GM23248 (cell line): ENCODE measurements around the gene CALHM2. TPM values are rescaled to one million over a fixed set of nuclear protein-coding genes. Genes with fewer than 3 reads are reported as not detected.

Source experiments
- DNase-seq: peaks from one replicate; pipeline ENCODE4 v3.0.0-alpha.2; 2015
- H2AFZ ChIP-seq: fragments of 200-600 bp; sonication (generic); 2 replicates; pipeline ENCODE4 v1.6.1; 2016; ENCODE audit warnings: antibody characterized with exemption
- H3F3A ChIP-seq: fragments of 200-600 bp; sonication (generic); 2 replicates; pipeline ENCODE4 v1.6.1; 2016; ENCODE audit warnings: mild to moderate bottlenecking, antibody characterized with exemption, mixed run types; ENCODE audit not compliant: insufficient read depth
- H3K27ac ChIP-seq: fragments of 200-600 bp; sonication (generic); 2 replicates; pipeline ENCODE4 v1.5.1; 2016; ENCODE audit warnings: mild to moderate bottlenecking
- H3K27me3 ChIP-seq: fragments of 200-600 bp; sonication (generic); replicated peaks from 2 replicates; pipeline ENCODE4 v1.6.1; 2016; ENCODE audit warnings: mild to moderate bottlenecking; ENCODE audit not compliant: insufficient read depth
- H3K36me3 ChIP-seq: fragments of 200-600 bp; sonication (generic); 2 replicates; pipeline ENCODE4 v1.6.1; 2016; ENCODE audit warnings: low read depth, mild to moderate bottlenecking
- H3K4me1 ChIP-seq: fragments of 200-600 bp; sonication (generic); 2 replicates; pipeline ENCODE4 v1.6.1; 2016; ENCODE audit warnings: mild to moderate bottlenecking; ENCODE audit not compliant: insufficient read depth
- H3K4me2 ChIP-seq: fragments of 200-600 bp; sonication (generic); one replicate; pipeline ENCODE4 v1.6.1; 2016; ENCODE audit warnings: mild to moderate bottlenecking; ENCODE audit not compliant: unreplicated experiment
- H3K4me3 ChIP-seq: fragments of 200-600 bp; sonication (generic); 2 replicates; pipeline ENCODE4 v1.5.1; 2016; ENCODE audit warnings: mild to moderate bottlenecking
- H3K79me2 ChIP-seq: fragments of 200-600 bp; sonication (generic); 2 replicates; pipeline ENCODE4 v1.6.1; 2016; ENCODE audit warnings: mild to moderate bottlenecking; ENCODE audit not compliant: insufficient read depth
- H3K9ac ChIP-seq: fragments of 200-600 bp; sonication (generic); 2 replicates; pipeline ENCODE4 v1.6.1; 2016; ENCODE audit warnings: mild to moderate bottlenecking
- H3K9me2 ChIP-seq: fragments of 200-600 bp; sonication (generic); 2 replicates; pipeline ENCODE4 v1.6.1; 2016; ENCODE audit warnings: mixed run types, mild to moderate bottlenecking, moderate library complexity; ENCODE audit not compliant: insufficient read depth
- H3K9me3 ChIP-seq: fragments of 200-600 bp; sonication (generic); one replicate; pipeline ENCODE4 v1.6.1; 2017; ENCODE audit warnings: low read depth
- H4K20me1 ChIP-seq: fragments of 200-600 bp; sonication (generic); 2 replicates; pipeline ENCODE4 v1.6.0; 2016; ENCODE audit not compliant: insufficient read depth
- EZH2 ChIP-seq: fragments of 200-600 bp; sonication (generic); IDR thresholded peaks from 2 replicates; pipeline ENCODE4 v1.6.1; 2018; ENCODE audit warnings: antibody characterized with exemption, mild to moderate bottlenecking; ENCODE audit not compliant: insufficient read depth, poor library complexity, severe bottlenecking
- EZH2phosphoT487 ChIP-seq: fragments of 200-600 bp; sonication (generic); IDR thresholded peaks from 2 replicates; pipeline ENCODE4 v1.6.1; 2018; ENCODE audit warnings: antibody characterized with exemption, moderate library complexity, mild to moderate bottlenecking, low read depth; ENCODE audit not compliant: insufficient read depth
- WGBS, 2 experiments: methylation state at CpG; one replicate each; pipeline ENCODE4 v1.1.6; 2015 to 2017; ENCODE audit warnings: low lambda C conversion rate in 2 of 2, low coverage in 1 of 2; ENCODE audit errors: missing lambda C conversion rate in 2 of 2; 5-methylcytosine and 5-hydroxymethylcytosine counted together
- in situ Hi-C: fragments of 300-500 bp; cut with MboI; formaldehyde crosslinking; loops from 2 replicates; pipeline ENCODE4 v1.15.0; 2020
- polyA plus RNA-seq: library from polyadenylated mRNA; unstranded; fragments of >200 nt; fragmentation: Nextera tagmentation; extraction: Ambion mirVana; gene quantifications from 2 replicates; pipeline ENCODE4 v1.2.1, GENCODE V29; 2016
- total RNA-seq: library from RNA; depleted of rRNA; stranded (reverse); fragments of >200 nt; shearing (Covaris generic); gene quantifications from 2 replicates; pipeline ENCODE4 v1.2.3, GENCODE V29; 2014

CALHM2 gene
- total and polyA plus RNA-seq, 2 experiments from 2014 or later = 74.3 to 78.6 TPM

DNA sequence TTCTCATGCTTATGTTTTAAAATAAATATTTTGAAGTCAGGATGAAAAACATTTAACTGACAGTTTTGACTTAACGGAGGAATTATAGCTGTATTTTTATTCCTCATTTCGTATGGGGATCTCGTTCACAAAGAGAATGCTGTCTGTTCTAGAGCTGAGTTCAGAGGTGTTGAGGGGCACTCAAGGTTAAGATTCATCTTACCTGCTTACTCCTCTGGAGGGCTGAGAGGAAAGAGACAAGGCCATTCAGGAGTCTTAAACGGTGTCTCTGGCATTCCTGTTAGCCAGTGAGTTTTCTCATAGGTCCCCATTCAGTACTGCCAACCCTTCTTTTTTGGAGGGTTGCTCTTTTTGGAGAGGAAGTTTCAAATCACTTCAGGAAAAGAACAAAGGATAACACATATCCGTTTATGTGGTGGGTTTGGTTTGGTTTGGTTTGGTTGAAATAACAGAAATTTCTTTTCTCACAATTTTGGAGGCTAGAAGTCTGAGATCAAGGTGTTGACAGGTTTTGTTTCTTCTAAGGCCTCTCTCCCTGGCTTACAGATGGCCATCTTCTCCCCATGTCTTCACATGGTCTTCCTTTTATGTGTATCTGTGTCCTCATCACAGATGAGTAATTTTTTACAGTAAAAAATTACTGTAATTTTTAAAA lies 23.1 kb downstream of the CALHM2 start:
- in situ Hi-C loops = no loop called here
- H3K4me3 ChIP-seq = no peak overlapping the region
- no peak for TF ChIP-seq EZH2
- no peak for TF ChIP-seq EZH2phosphoT487
- no peaks in the 10 kb centered on the region for H3K4me1 ChIP-seq
- H3K27ac ChIP-seq = no peak overlapping the region
- H3K9ac ChIP-seq = no peak overlapping the region
- H3K9me3 ChIP-seq = no peaks in the 10 kb centered on the region
- no peak overlapping the region for H2AFZ ChIP-seq
- peaks cover 70% of the 10 kb centered on the region for H3K36me3 ChIP-seq
- no peak overlapping the region for H3K4me2 ChIP-seq
- no peaks in the 10 kb centered on the region for H3F3A ChIP-seq
- H3K79me2 ChIP-seq = no peaks in the 10 kb centered on the region; the same call in none of the 2 replicates
- no peaks in the 10 kb centered on the region for H3K9me2 ChIP-seq
- no peaks in the 10 kb centered on the region for H4K20me1 ChIP-seq
- no peak for DNase-seq
- whole genome bisulfite sequencing, 2 experiments = 81 to 88% methylated on average over 5 of the region's 5 CpGs
- no peaks in the 10 kb centered on the region for H3K27me3 ChIP-seq

DNA sequence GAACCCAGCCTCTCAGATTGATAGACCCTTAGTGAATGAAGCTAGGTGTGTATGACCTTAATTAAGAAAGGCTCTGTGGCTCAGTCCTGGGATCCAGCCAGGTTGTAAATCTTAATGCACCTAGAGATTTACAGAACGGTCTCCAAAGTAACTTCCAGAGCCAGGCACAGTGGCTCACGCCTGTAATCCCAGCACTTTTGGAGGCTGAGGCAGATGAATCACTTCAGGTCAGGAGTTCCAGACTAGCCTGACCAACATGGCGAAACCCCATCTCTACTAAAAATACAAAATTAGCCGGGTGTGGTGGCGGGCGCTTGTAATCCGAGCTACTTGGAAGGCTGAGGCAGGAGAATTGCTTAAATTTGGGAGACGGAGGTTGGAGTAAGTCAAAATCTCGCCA lies 24.3 kb downstream of the CALHM2 start:
- Histone ChIP-seq H3K9me2 (no peaks in the 10 kb centered on the region), H3F3A (no peaks in the 10 kb centered on the region), H3K4me1 (no peaks in the 10 kb centered on the region), H3K79me2 (no peaks in the 10 kb centered on the region; the same call in none of the 2 replicates), H3K9me3 (no peaks in the 10 kb centered on the region), H3K9ac (no peak overlapping the region), H3K27ac (no peak overlapping the region), H3K27me3 (no peaks in the 10 kb centered on the region), H3K4me3 (no peak overlapping the region), H3K36me3 (peaks cover 77% of the 10 kb centered on the region), H3K4me2 (no peak overlapping the region), H4K20me1 (no peaks in the 10 kb centered on the region), H2AFZ (no peak overlapping the region)
- WGBS, 2 experiments = 86 to 93% methylated on average over 9 of the region's 9 CpGs
- TF ChIP-seq EZH2 = no peak
- no peak for TF ChIP-seq EZH2phosphoT487
- no peak for DNase-seq
- in situ Hi-C loops = no loop called here

DNA sequence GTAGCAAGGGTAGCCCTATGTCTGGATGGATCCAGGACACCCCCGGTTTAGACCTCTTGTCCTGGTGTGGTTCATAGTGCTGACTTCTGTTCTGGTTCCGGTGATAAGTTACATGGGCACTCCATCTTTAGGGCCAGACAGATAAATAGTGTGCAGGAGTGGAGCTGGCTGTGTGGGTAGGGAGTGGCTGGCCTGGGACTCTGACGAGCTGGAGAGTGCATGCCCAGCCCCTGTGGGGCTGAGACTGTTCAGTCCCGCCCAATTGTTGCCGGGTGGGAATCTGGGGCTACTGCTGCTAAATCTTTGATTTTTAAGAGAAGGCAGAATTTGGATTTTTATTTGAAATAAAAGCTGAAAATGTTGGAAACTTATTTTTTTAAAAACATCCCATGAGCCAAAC lies 28.4 kb downstream of the CALHM2 start:
- peaks cover 66% of the 10 kb centered on the region for H3K36me3 ChIP-seq
- in situ Hi-C loops = no loop called here

DNA sequence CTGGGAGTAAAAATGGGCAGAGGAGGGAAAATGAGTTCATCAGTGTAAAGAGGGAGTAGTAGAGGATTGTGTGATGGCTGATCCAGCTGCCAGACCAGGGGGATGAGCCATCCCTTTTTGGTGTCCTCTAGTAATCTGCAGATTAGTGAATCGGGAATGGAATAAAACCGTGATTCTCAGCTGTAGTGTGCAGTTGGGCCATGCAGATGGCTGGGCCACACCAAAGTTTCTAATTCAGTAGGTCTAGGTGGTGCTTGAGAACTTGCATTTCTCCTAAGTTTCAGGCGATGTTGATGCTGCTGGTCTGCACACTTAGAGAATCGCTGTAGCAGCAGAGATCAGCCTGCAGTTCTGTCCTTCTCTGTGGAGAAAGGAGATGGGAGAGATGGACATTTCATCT lies 33.1 kb downstream of the CALHM2 start:
- no peak overlapping the region for H3K9ac ChIP-seq
- 0 out of 2 replicates have a peak, but pooled peaks cover 10% of the 10 kb centered on the region for H3F3A ChIP-seq
- no peak overlapping the region for H3K4me2 ChIP-seq
- no peaks in the 10 kb centered on the region for H3K9me2 ChIP-seq
- H3K4me3 ChIP-seq = no peak overlapping the region
- H4K20me1 ChIP-seq = no peaks in the 10 kb centered on the region
- WGBS, 2 experiments = 93 to 94% methylated on average over 4 of the region's 4 CpGs
- in situ Hi-C loops = loop anchor here (10.0 kb wide), 1 partner anchor 66 kb away; no protein-coding TSS in a partner anchor
- H3K36me3 ChIP-seq = peaks cover 65% of the 10 kb centered on the region
- H3K9me3 ChIP-seq = no peaks in the 10 kb centered on the region
- 0 out of 2 replicates have a peak, but pooled peaks cover 5% of the 10 kb centered on the region for H3K79me2 ChIP-seq
- H2AFZ ChIP-seq = no peak overlapping the region
- no peak for TF ChIP-seq EZH2
- TF ChIP-seq EZH2phosphoT487 = no peak
- no peaks in the 10 kb centered on the region for H3K27me3 ChIP-seq
- no peak overlapping the region for H3K27ac ChIP-seq
- no peak for DNase-seq
- no peaks in the 10 kb centered on the region for H3K4me1 ChIP-seq

More for the DNA sequence above, 28.4 kb downstream of the CALHM2 start:
- H3K4me2 ChIP-seq = no peak overlapping the region
- H3F3A ChIP-seq = no peaks in the 10 kb centered on the region
- H3K27me3 ChIP-seq = no peaks in the 10 kb centered on the region
- no peaks in the 10 kb centered on the region for H3K9me2 ChIP-seq
- no peak for DNase-seq
- no peak overlapping the region for H2AFZ ChIP-seq
- no peak overlapping the region for H3K9ac ChIP-seq
- WGBS, 2 experiments = 65 to 73% methylated on average over 5 of the region's 5 CpGs
- no peak overlapping the region for H3K27ac ChIP-seq
- H3K4me3 ChIP-seq = no peak overlapping the region
- H3K9me3 ChIP-seq = no peaks in the 10 kb centered on the region
- no peak for TF ChIP-seq EZH2phosphoT487
- no peak for TF ChIP-seq EZH2
- no peaks in the 10 kb centered on the region; the same call in none of the 2 replicates for H3K79me2 ChIP-seq
- no peaks in the 10 kb centered on the region for H3K4me1 ChIP-seq
- H4K20me1 ChIP-seq = no peaks in the 10 kb centered on the region
